HepG2 (cell line): ENCODE data around the gene KLHL30. TPM values are rescaled to one million over a fixed set of nuclear protein-coding genes. Genes with fewer than 3 reads are reported as not detected.

Source experiments
- ATF5 ChIP-seq: sonication (generic); formaldehyde crosslinking; IDR thresholded peaks from 2 replicates; pipeline ENCODE4 v1.4.0; 2020; ENCODE audit warnings: mild to moderate bottlenecking, low read depth, missing genetic modification reagents
- CENPX ChIP-seq: sonication (generic); formaldehyde crosslinking; IDR thresholded peaks from 2 replicates; pipeline ENCODE4 v1.9.0; 2021; ENCODE audit warnings: mild to moderate bottlenecking, missing genetic modification reagents, moderate library complexity
- DNMT1 ChIP-seq: sonication (generic); formaldehyde crosslinking; IDR thresholded peaks from 2 replicates; pipeline ENCODE4 v1.5.1; 2020; ENCODE audit warnings: mild to moderate bottlenecking, missing genetic modification reagents
- ELF3 ChIP-seq: IDR thresholded peaks from 2 replicates; pipeline ENCODE4 v1.6.1; 2016; ENCODE audit warnings: missing genetic modification reagents, missing compliant biosample characterization
- ETS1 ChIP-seq: sonication (generic); formaldehyde crosslinking; IDR thresholded peaks from 2 replicates; pipeline ENCODE4 v1.4.0; 2020; ENCODE audit warnings: missing genetic modification reagents
- FOXP4 ChIP-seq: sonication (generic); formaldehyde crosslinking; IDR thresholded peaks from 2 replicates; pipeline ENCODE4 v1.4.0; 2020; ENCODE audit warnings: missing genetic modification reagents
- IKZF5 ChIP-seq: IDR thresholded peaks from 2 replicates; pipeline ENCODE4 v1.6.1; 2018; ENCODE audit warnings: missing genetic modification reagents, mild to moderate bottlenecking, missing compliant biosample characterization
- KMT2B ChIP-seq: IDR thresholded peaks from 2 replicates; pipeline ENCODE4 v1.6.1; 2016; ENCODE audit warnings: missing genetic modification reagents, missing compliant biosample characterization
- MAFG ChIP-seq: sonication (generic); formaldehyde crosslinking; IDR thresholded peaks from 2 replicates; pipeline ENCODE4 v1.5.1; 2020; ENCODE audit warnings: mild to moderate bottlenecking, missing genetic modification reagents
- MED1 ChIP-seq: sonication (generic); formaldehyde crosslinking; IDR thresholded peaks from 2 replicates; pipeline ENCODE4 v1.4.0; 2020; ENCODE audit warnings: missing genetic modification reagents
- MXD3 ChIP-seq: IDR thresholded peaks from 2 replicates; pipeline ENCODE4 v1.6.1; 2016; ENCODE audit warnings: mild to moderate bottlenecking, missing biosample characterization, missing genetic modification reagents
- NFE2L1 ChIP-seq: sonication (generic); formaldehyde crosslinking; IDR thresholded peaks from 2 replicates; pipeline ENCODE4 v1.4.0; 2020; ENCODE audit warnings: missing genetic modification reagents, mild to moderate bottlenecking, borderline replicate concordance
- ONECUT2 ChIP-seq: sonication (generic); formaldehyde crosslinking; IDR thresholded peaks from 2 replicates; pipeline ENCODE4 v1.4.0; 2020; ENCODE audit warnings: missing genetic modification reagents
- RBFOX2 ChIP-seq: fragments of 200-400 bp; formaldehyde crosslinking; IDR thresholded peaks from 2 replicates; pipeline ENCODE4 v1.6.1; 2017; ENCODE audit warnings: low read depth, mild to moderate bottlenecking, low read length
- RBM39 ChIP-seq: fragments of 200-400 bp; formaldehyde crosslinking; IDR thresholded peaks from one replicate; pipeline ENCODE4 v1.6.1; 2018; ENCODE audit warnings: antibody characterized with exemption, mild to moderate bottlenecking, low read depth, low read length; ENCODE audit not compliant: poor library complexity, severe bottlenecking
- THAP7 ChIP-seq: sonication (generic); formaldehyde crosslinking; IDR thresholded peaks from 2 replicates; pipeline ENCODE4 v1.8.1; 2023; ENCODE audit warnings: mild to moderate bottlenecking, missing genetic modification reagents
- ZNF251 ChIP-seq: sonication (generic); formaldehyde crosslinking; IDR thresholded peaks from 2 replicates; pipeline ENCODE4 v1.9.0; 2021; ENCODE audit warnings: mild to moderate bottlenecking, missing genetic modification reagents
- ZNF30 ChIP-seq: sonication (generic); formaldehyde crosslinking; IDR thresholded peaks from 2 replicates; pipeline ENCODE4 v1.5.0; 2020; ENCODE audit warnings: mild to moderate bottlenecking, missing genetic modification reagents
- ZNF382 ChIP-seq: sonication (generic); formaldehyde crosslinking; IDR thresholded peaks from 2 replicates; pipeline ENCODE4 v1.5.0; 2020; ENCODE audit warnings: missing genetic modification reagents, mild to moderate bottlenecking, borderline replicate concordance
- ZNF510 ChIP-seq: sonication (generic); formaldehyde crosslinking; IDR thresholded peaks from 2 replicates; pipeline ENCODE4 v1.4.0; 2020; ENCODE audit warnings: low read depth, mild to moderate bottlenecking, missing genetic modification reagents
- ZNF784 ChIP-seq: sonication (generic); formaldehyde crosslinking; IDR thresholded peaks from 2 replicates; pipeline ENCODE4 v1.5.1; 2020; ENCODE audit warnings: missing genetic modification reagents, mild to moderate bottlenecking, borderline replicate concordance
- polyA plus RNA-seq, 8 experiments: library from polyadenylated mRNA; depleted of rRNA in 3 of 8; stranded (reverse) in 7 of 8; unstranded in 1 of 8; fragments of >200 nt; fragmentation: Illumina TruSeq in 4 of 8; extraction: Trizol in 4 of 8; gene quantifications; 2 replicates each; pipeline versions ENCODE4 v1.2.1 to v1.2.3, GENCODE V29; 2011 to 2016; ENCODE audit warnings: low read depth in 4 of 8, missing spikeins in 1 of 8, mixed read lengths in 1 of 8; ENCODE audit not compliant: insufficient read depth in 1 of 8
- total RNA-seq, 5 experiments: library from RNA; depleted of rRNA; stranded (reverse); fragments of >200 nt; fragmentation: Illumina TruSeq; extraction: Trizol; gene quantifications; 2 replicates each; pipeline ENCODE4 v1.2.3, GENCODE V29; 2016; ENCODE audit warnings: low read depth in 1 of 5

KLHL30 gene
- total and polyA plus RNA-seq, 2 of the 13 experiments (the other 11 are each of a cell fraction or from before 2014, with no cell fraction given) = 0.05 TPM; not detected in 1

- TF ChIP-seq RBFOX2 (0 out of 2 replicates have a peak, but pooled peaks have one; percentile 23), ETS1 (no peak), ZNF382 (no peak), DNMT1 (CRISPR knock-in tag) (no peak), ELF3 (CRISPR knock-in tag) (peak; percentile 66; the same call in 1 of the 2 replicates), ZNF784 (CRISPR knock-in tag) (0 out of 2 replicates have a peak, but pooled peaks have one; percentile 73), CENPX (CRISPR knock-in tag) (no peak), FOXP4 (CRISPR knock-in tag) (peak; percentile 50), ZNF510 (CRISPR knock-in tag) (peak; percentile 79; the same call in 1 of the 2 replicates), ZNF30 (CRISPR knock-in tag) (no peak; the same call in 1 of the 2 replicates), THAP7 (no peak), ZNF251 (peak; percentile 69; the same call in 1 of the 2 replicates), NFE2L1 (CRISPR knock-in tag) (no peak), RBM39 (peak; percentile 9), KMT2B (CRISPR knock-in tag) (peak; percentile 64), ATF5 (CRISPR knock-in tag) (peak; percentile 68; the same call in 1 of the 2 replicates), IKZF5 (CRISPR knock-in tag) (peak; percentile 75; the same call in 1 of the 2 replicates), MED1 (CRISPR knock-in tag) (0 out of 2 replicates have a peak, but pooled peaks have one; percentile 46), MAFG (CRISPR knock-in tag) (no peak), MXD3 (CRISPR knock-in tag) (peak; percentile 64; the same call in 1 of the 2 replicates), ONECUT2 (CRISPR knock-in tag) (no peak)
Measured at GRCh38 chr2:238107525-238108422, 30.7 kb upstream of the KLHL30 start (continued).
